ENCODE measurements around the gene CADM3.

CADM3 gene

GRCh38 chr1:159172614-159173291, 1.3 kb downstream of the CADM3 start:
- H3K9ac ChIP-seq (ENCODE audit: low read length in 5 of 5), result no peak overlapping the region
- H3K36me3 ChIP-seq (ENCODE audit: control insufficient read depth in 5 of 5, insufficient read depth in 5 of 5, low read length in 5 of 5), result no peaks in the 10 kb centered on the region
- no peaks in the 10 kb centered on the region for H3K9me3 ChIP-seq (ENCODE audit: control insufficient read depth in 5 of 5, low read length in 5 of 5)
- H3K27ac ChIP-seq (ENCODE audit: low read depth, low read length), result no peak overlapping the region
- H3K4me3 ChIP-seq (ENCODE audit: low read depth in 1 of 5, low read length in 5 of 5), result peak overlapping the region; percentile 24 to 65 (median 44)
- H3K4me1 ChIP-seq (ENCODE audit: control insufficient read depth in 5 of 5, insufficient read depth in 5 of 5, low read length in 5 of 5), result peaks cover 0 to 18% (median 10%) of the 10 kb centered on the region in 5 donors
- peaks cover 16 to 51% (median 29%) of the 10 kb centered on the region in 5 donors for H3K27me3 ChIP-seq (ENCODE audit: control insufficient read depth in 5 of 5, insufficient read depth in 4 of 5, low read length in 5 of 5)

DNA sequence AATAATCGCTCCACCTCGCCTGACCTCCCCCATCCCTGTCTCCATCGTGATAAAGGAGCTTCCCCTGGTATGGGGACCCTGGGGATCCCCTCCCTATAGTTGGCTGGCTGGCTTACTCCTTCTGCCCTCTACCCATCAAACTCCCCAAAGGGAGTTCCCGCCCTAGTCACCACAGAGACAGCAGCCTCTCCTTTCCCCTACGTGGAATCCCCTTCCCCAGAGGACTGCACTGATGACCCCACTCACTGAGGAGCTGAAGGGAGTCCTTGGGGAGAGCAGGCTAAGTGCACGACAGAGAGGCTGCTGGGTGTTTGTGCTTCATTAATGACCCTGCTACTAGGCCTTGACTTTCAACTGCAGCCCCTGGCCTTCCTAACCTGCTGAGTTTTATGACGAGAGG, 1.9 kb downstream of the CADM3 start:
- H3K9me3 ChIP-seq (ENCODE audit: control insufficient read depth in 5 of 5, low read length in 5 of 5), result no peaks in the 10 kb centered on the region
- no peak overlapping the region for H3K4me3 ChIP-seq (ENCODE audit: low read depth in 1 of 5, low read length in 5 of 5)
- peaks cover 0 to 18% (median 10%) of the 10 kb centered on the region in 5 donors for H3K4me1 ChIP-seq (ENCODE audit: control insufficient read depth in 5 of 5, insufficient read depth in 5 of 5, low read length in 5 of 5)
- H3K9ac ChIP-seq (ENCODE audit: low read length in 5 of 5), result no peak overlapping the region
- H3K36me3 ChIP-seq (ENCODE audit: control insufficient read depth in 5 of 5, insufficient read depth in 5 of 5, low read length in 5 of 5), result no peaks in the 10 kb centered on the region
- no peak overlapping the region for H3K27ac ChIP-seq (ENCODE audit: low read depth, low read length)
- H3K27me3 ChIP-seq (ENCODE audit: control insufficient read depth in 5 of 5, insufficient read depth in 4 of 5, low read length in 5 of 5), result peaks cover 16 to 47% (median 25%) of the 10 kb centered on the region in 5 donors

GRCh38 chr1:159175571-159175970, 4.2 kb downstream of the CADM3 start:
- Histone ChIP-seq H3K4me1 (ENCODE audit: control insufficient read depth in 5 of 5, insufficient read depth in 5 of 5, low read length in 5 of 5) (peaks cover 0 to 18% (median 10%) of the 10 kb centered on the region in 5 donors), H3K27ac (ENCODE audit: low read depth, low read length) (no peak overlapping the region), H3K4me3 (ENCODE audit: low read depth in 1 of 5, low read length in 5 of 5) (no peak overlapping the region), H3K36me3 (ENCODE audit: control insufficient read depth in 5 of 5, insufficient read depth in 5 of 5, low read length in 5 of 5) (no peaks in the 10 kb centered on the region), H3K9ac (ENCODE audit: low read length in 5 of 5) (no peak overlapping the region), H3K9me3 (ENCODE audit: control insufficient read depth in 5 of 5, low read length in 5 of 5) (no peaks in the 10 kb centered on the region), H3K27me3 (ENCODE audit: control insufficient read depth in 5 of 5, insufficient read depth in 4 of 5, low read length in 5 of 5) (peaks cover 13 to 31% (median 20%) of the 10 kb centered on the region in 5 donors)

DNA sequence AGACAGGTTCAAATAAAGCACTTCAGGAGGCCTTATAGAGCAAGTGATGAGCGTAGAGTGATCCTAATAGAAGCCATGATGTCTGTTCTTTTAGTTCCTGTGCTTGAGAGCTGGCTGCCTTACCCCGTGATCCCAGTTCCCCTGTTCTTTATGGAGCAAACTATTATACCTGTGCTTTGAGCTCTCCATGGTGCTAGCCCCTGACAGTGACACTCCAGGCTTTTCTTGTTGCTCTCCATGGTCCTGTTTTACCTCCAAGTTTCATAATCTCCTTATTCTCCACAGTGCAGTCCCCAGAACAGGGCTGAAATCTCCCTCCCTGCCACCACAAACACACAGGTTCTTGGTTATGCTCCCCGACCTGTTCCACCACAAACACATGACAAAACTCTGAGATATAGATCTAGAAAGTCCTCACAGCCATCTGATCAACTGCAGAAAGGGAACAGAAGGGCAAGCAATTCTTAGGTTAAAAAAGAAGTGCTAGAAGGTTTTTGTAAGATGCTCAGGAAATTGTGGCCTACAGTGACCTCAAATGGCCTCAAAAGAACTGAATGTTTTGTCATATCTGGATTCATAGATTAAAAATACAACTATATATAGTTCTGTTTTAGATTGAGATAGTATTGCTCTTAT, 6.0 kb downstream of the CADM3 start:
- H3K9ac ChIP-seq (ENCODE audit: low read length in 5 of 5), result no peak overlapping the region
- H3K27ac ChIP-seq (ENCODE audit: low read depth, low read length), result no peak overlapping the region
- H3K4me3 ChIP-seq (ENCODE audit: low read depth in 1 of 5, low read length in 5 of 5), result no peak overlapping the region
- H3K9me3 ChIP-seq (ENCODE audit: control insufficient read depth in 5 of 5, low read length in 5 of 5), result no peaks in the 10 kb centered on the region
- peaks cover 0 to 13% (median 5%) of the 10 kb centered on the region in 5 donors for H3K4me1 ChIP-seq (ENCODE audit: control insufficient read depth in 5 of 5, insufficient read depth in 5 of 5, low read length in 5 of 5)
- H3K27me3 ChIP-seq (ENCODE audit: control insufficient read depth in 5 of 5, insufficient read depth in 4 of 5, low read length in 5 of 5), result peaks cover 8 to 24% (median 11%) of the 10 kb centered on the region in 5 donors
- no peaks in the 10 kb centered on the region for H3K36me3 ChIP-seq (ENCODE audit: control insufficient read depth in 5 of 5, insufficient read depth in 5 of 5, low read length in 5 of 5)

DNA sequence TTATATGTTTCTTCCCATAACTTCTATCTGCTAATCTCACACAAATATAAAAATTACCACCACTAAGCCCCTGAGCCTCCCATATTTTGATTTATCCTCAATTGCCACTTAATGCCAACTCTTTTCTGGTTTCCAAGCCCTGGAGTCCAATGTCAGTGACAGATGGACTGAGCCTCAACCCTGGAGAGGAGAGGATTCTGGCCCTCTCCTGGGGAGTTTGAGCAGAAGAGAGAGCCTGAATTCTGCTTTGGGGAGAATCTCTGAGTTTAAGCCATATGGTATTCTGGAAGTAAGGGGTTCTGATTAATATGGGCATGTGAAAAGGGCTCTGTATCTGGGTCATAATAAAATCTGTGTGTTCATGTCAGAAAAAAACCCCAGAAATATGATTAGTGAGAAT, 8.5 kb downstream of the CADM3 start:
- Histone ChIP-seq H3K27ac (ENCODE audit: low read depth, low read length) (no peak overlapping the region), H3K36me3 (ENCODE audit: control insufficient read depth in 5 of 5, insufficient read depth in 5 of 5, low read length in 5 of 5) (no peaks in the 10 kb centered on the region), H3K9me3 (ENCODE audit: control insufficient read depth in 5 of 5, low read length in 5 of 5) (no peaks in the 10 kb centered on the region), H3K9ac (ENCODE audit: low read length in 5 of 5) (no peak overlapping the region), H3K4me3 (ENCODE audit: low read depth in 1 of 5, low read length in 5 of 5) (no peak overlapping the region), H3K27me3 (ENCODE audit: control insufficient read depth in 5 of 5, insufficient read depth in 4 of 5, low read length in 5 of 5) (peaks cover 0 to 12% (median 4%) of the 10 kb centered on the region in 5 donors), H3K4me1 (ENCODE audit: control insufficient read depth in 5 of 5, insufficient read depth in 5 of 5, low read length in 5 of 5) (peaks cover 0 to 3% (median 0%) of the 10 kb centered on the region in 5 donors)

DNA sequence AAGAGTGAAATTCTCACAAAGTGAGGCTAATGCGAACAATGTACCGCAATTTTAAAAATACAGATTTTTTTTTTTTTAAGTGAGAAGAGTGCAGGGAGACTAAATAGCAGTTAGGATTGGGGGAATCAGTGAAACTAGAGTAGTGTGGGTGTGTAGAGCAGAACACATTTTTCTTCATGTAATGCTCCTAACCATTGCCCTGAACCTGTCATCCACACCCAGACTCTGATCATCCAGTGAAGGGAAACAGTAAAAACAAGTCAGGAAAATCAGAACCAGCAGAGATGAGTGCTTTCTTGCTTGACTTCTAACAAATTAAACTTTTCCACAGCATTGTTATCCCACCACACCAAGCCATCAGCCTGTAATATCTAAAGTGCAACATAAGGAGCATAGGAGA, 9.1 kb downstream of the CADM3 start:
- Histone ChIP-seq H3K4me1 (ENCODE audit: control insufficient read depth in 5 of 5, insufficient read depth in 5 of 5, low read length in 5 of 5) (no peaks in the 10 kb centered on the region), H3K9me3 (ENCODE audit: control insufficient read depth in 5 of 5, low read length in 5 of 5) (no peaks in the 10 kb centered on the region), H3K27ac (ENCODE audit: low read depth, low read length) (no peak overlapping the region), H3K36me3 (ENCODE audit: control insufficient read depth in 5 of 5, insufficient read depth in 5 of 5, low read length in 5 of 5) (no peaks in the 10 kb centered on the region), H3K9ac (ENCODE audit: low read length in 5 of 5) (no peak overlapping the region), H3K27me3 (ENCODE audit: control insufficient read depth in 5 of 5, insufficient read depth in 4 of 5, low read length in 5 of 5) (peaks cover 0 to 10% (median 4%) of the 10 kb centered on the region in 5 donors), H3K4me3 (ENCODE audit: low read depth in 1 of 5, low read length in 5 of 5) (no peak overlapping the region)

GRCh38 chr1:159181328-159182024, 10.1 kb downstream of the CADM3 start:
- Histone ChIP-seq H3K9me3 (ENCODE audit: control insufficient read depth in 5 of 5, low read length in 5 of 5) (no peaks in the 10 kb centered on the region), H3K4me3 (ENCODE audit: low read depth in 1 of 5, low read length in 5 of 5) (no peak overlapping the region), H3K27me3 (ENCODE audit: control insufficient read depth in 5 of 5, insufficient read depth in 4 of 5, low read length in 5 of 5) (peaks cover 0 to 10% (median 7%) of the 10 kb centered on the region in 5 donors), H3K9ac (ENCODE audit: low read length in 5 of 5) (no peak overlapping the region), H3K27ac (ENCODE audit: low read depth, low read length) (no peak overlapping the region), H3K36me3 (ENCODE audit: control insufficient read depth in 5 of 5, insufficient read depth in 5 of 5, low read length in 5 of 5) (no peaks in the 10 kb centered on the region), H3K4me1 (ENCODE audit: control insufficient read depth in 5 of 5, insufficient read depth in 5 of 5, low read length in 5 of 5) (no peaks in the 10 kb centered on the region)

- H3K9ac ChIP-seq (ENCODE audit: low read length in 5 of 5), result no peak overlapping the region
- H3K4me3 ChIP-seq (ENCODE audit: low read depth in 1 of 5, low read length in 5 of 5), result no peak overlapping the region
- peaks cover 0 to 12% (median 8%) of the 10 kb centered on the region in 5 donors for H3K4me1 ChIP-seq (ENCODE audit: control insufficient read depth in 5 of 5, insufficient read depth in 5 of 5, low read length in 5 of 5)
- H3K27ac ChIP-seq (ENCODE audit: low read depth, low read length), result no peak overlapping the region
- H3K27me3 ChIP-seq (ENCODE audit: control insufficient read depth in 5 of 5, insufficient read depth in 4 of 5, low read length in 5 of 5), result peaks cover 8 to 27% (median 17%) of the 10 kb centered on the region in 5 donors
- H3K36me3 ChIP-seq (ENCODE audit: control insufficient read depth in 5 of 5, insufficient read depth in 5 of 5, low read length in 5 of 5), result no peaks in the 10 kb centered on the region
- H3K9me3 ChIP-seq (ENCODE audit: control insufficient read depth in 5 of 5, low read length in 5 of 5), result no peaks in the 10 kb centered on the region
These were observed 12.8 kb downstream of the CADM3 start for GRCh38 chr1:159184201-159184600.

DNA sequence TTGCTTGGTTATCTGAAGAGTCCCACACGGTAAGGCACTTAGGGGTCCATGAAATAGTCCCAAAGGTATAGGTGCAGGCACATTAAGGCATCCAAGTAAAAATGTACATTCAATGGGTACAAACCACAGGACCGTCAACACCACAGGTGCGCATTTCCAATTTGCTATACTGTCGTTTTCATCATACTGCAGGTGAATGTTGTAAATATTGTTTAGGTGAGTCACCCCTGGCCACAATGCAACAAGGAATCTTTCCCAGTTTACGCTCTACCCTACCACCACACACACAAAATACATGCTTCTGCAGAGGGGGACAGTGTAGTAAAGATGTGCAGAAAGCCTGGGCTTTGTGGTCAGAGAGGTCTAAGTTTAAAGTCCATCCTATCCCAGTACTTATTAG, 13.7 kb downstream of the CADM3 start:
- H3K9me3 ChIP-seq (ENCODE audit: control insufficient read depth in 5 of 5, low read length in 5 of 5), result no peaks in the 10 kb centered on the region
- peaks cover 11 to 24% (median 17%) of the 10 kb centered on the region in 5 donors for H3K27me3 ChIP-seq (ENCODE audit: control insufficient read depth in 5 of 5, insufficient read depth in 4 of 5, low read length in 5 of 5)
- H3K36me3 ChIP-seq (ENCODE audit: control insufficient read depth in 5 of 5, insufficient read depth in 5 of 5, low read length in 5 of 5), result no peaks in the 10 kb centered on the region
- no peak overlapping the region for H3K9ac ChIP-seq (ENCODE audit: low read length in 5 of 5)
- no peak overlapping the region for H3K4me3 ChIP-seq (ENCODE audit: low read depth in 1 of 5, low read length in 5 of 5)
- peaks cover 0 to 12% (median 8%) of the 10 kb centered on the region in 5 donors for H3K4me1 ChIP-seq (ENCODE audit: control insufficient read depth in 5 of 5, insufficient read depth in 5 of 5, low read length in 5 of 5)
- H3K27ac ChIP-seq (ENCODE audit: low read depth, low read length), result no peak overlapping the region

DNA sequence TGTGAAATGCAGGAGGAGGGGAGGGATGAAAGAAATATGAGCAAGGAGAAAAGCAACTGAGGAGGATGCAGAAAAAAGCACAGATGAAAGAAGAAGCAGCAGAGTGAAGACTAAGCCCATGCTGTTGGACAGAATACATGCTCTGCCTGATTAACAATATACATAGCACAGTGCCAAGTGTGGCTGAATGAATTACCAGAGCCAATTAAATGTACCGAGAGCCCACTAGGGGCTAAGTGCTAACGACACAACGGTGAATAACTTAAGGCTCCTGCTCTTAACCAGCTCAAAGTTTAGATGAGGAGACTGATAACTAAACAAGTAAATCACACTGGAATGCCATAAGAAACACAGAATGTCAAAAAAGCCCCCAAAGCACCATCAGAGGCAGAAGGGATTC, 15.6 kb downstream of the CADM3 start:
- H3K4me1 ChIP-seq (ENCODE audit: control insufficient read depth in 5 of 5, insufficient read depth in 5 of 5, low read length in 5 of 5), result peaks cover 0 to 12% (median 8%) of the 10 kb centered on the region in 5 donors
- no peak overlapping the region for H3K4me3 ChIP-seq (ENCODE audit: low read depth in 1 of 5, low read length in 5 of 5)
- no peak overlapping the region for H3K9ac ChIP-seq (ENCODE audit: low read length in 5 of 5)
- no peaks in the 10 kb centered on the region for H3K36me3 ChIP-seq (ENCODE audit: control insufficient read depth in 5 of 5, insufficient read depth in 5 of 5, low read length in 5 of 5)
- H3K27ac ChIP-seq (ENCODE audit: low read depth, low read length), result no peak overlapping the region
- no peaks in the 10 kb centered on the region for H3K9me3 ChIP-seq (ENCODE audit: control insufficient read depth in 5 of 5, low read length in 5 of 5)
- peaks cover 10 to 22% (median 12%) of the 10 kb centered on the region in 5 donors for H3K27me3 ChIP-seq (ENCODE audit: control insufficient read depth in 5 of 5, insufficient read depth in 4 of 5, low read length in 5 of 5)
